Small intestine (tissue), 7 donors: ENCODE data around the gene CNTN5. TPM values are rescaled to one million over a fixed set of nuclear protein-coding genes. Genes with fewer than 3 reads are reported as not detected.

Experiments
- DNase-seq, 2 donors: peaks; one replicate each; pipeline versions ENCODE4 v3.0.0 to v3.0.0-alpha.2; 2013
- FAIRE-seq: peaks from 2 replicates; lab custom pipeline; 2012; peaks lifted over from hg19 to GRCh38; lab: Jason Lieb, UNC
- H3K27ac ChIP-seq, 3 donors: one replicate each; pipeline ENCODE4 v1.5.1; 2013; ENCODE audit warnings: low read length in 2 of 3, mild to moderate bottlenecking in 2 of 3, control low read depth in 1 of 3, inconsistent platforms in 1 of 3, low read depth in 1 of 3, moderate library complexity in 1 of 3
- H3K27me3 ChIP-seq, 3 donors: one replicate each; pipeline ENCODE4 v1.6.1; 2013; ENCODE audit warnings: low read length in 3 of 3, inconsistent platforms in 1 of 3; ENCODE audit not compliant: control insufficient read depth in 3 of 3, insufficient read depth in 3 of 3
- H3K36me3 ChIP-seq, 3 donors: one replicate each; pipeline ENCODE4 v1.6.1; 2013; ENCODE audit warnings: low read length in 3 of 3, inconsistent platforms in 1 of 3, low read depth in 1 of 3, mild to moderate bottlenecking in 1 of 3, moderate library complexity in 1 of 3; ENCODE audit not compliant: control insufficient read depth in 3 of 3, insufficient read depth in 2 of 3
- H3K4me1 ChIP-seq, 3 donors: one replicate each; pipeline ENCODE4 v1.6.1; 2013; ENCODE audit warnings: low read length in 2 of 3, inconsistent platforms in 1 of 3, low read depth in 1 of 3, mild to moderate bottlenecking in 1 of 3, moderate library complexity in 1 of 3; ENCODE audit not compliant: control insufficient read depth in 3 of 3, insufficient read depth in 2 of 3
- H3K4me3 ChIP-seq, 3 donors: one replicate each; pipeline ENCODE4 v1.5.1; 2013; ENCODE audit warnings: low read length in 3 of 3, control low read depth in 1 of 3, inconsistent platforms in 1 of 3, low read depth in 1 of 3, mild to moderate bottlenecking in 1 of 3, moderate library complexity in 1 of 3
- H3K9me3 ChIP-seq, 2 donors: one replicate each; pipeline ENCODE4 v1.6.1; 2013; ENCODE audit warnings: low read depth in 1 of 2, low read length in 1 of 2; ENCODE audit not compliant: control insufficient read depth in 2 of 2, insufficient read depth in 1 of 2
- WGBS, 3 donors: extraction: QIAGEN DNeasy Blood & Tissue Kit; methylation state at CpG; one replicate each; pipeline ENCODE4 v1.1.7; 2013; 5-methylcytosine and 5-hydroxymethylcytosine counted together
- polyA plus RNA-seq, 4 donors: library from polyadenylated mRNA; stranded (reverse) in 3 of 4; unstranded in 1 of 4; fragments of 200-250 nt in 3 of 4; fragments of 120-200 nt in 1 of 4; gene quantifications; one replicate each; pipeline versions ENCODE4 v1.2.1 to v1.2.3, GENCODE V29; 2013
- donor health status: healthy with polysubstance abuse.
- donor health status: control.
- donor health status: control.
- donor health status: Bipolar disorder and iron deficiency.
- donor health status: healthy.

The CNTN5 gene
- polyA plus RNA-seq, 4 donors = 0.04 to 0.09 TPM; not detected in 2

GRCh38 chr11:100182350-100182749, 1161.6 kb downstream of the CNTN5 start:
- no peak overlapping the region for H3K27ac ChIP-seq
- H3K36me3 ChIP-seq = no peaks in the 10 kb centered on the region
- H3K4me3 ChIP-seq = no peak overlapping the region
- no peaks in the 10 kb centered on the region for H3K9me3 ChIP-seq
- no peak for FAIRE-seq
- no peaks in the 10 kb centered on the region for H3K27me3 ChIP-seq
- DNase-seq = no peak
- H3K4me1 ChIP-seq = no peaks in the 10 kb centered on the region

DNA sequence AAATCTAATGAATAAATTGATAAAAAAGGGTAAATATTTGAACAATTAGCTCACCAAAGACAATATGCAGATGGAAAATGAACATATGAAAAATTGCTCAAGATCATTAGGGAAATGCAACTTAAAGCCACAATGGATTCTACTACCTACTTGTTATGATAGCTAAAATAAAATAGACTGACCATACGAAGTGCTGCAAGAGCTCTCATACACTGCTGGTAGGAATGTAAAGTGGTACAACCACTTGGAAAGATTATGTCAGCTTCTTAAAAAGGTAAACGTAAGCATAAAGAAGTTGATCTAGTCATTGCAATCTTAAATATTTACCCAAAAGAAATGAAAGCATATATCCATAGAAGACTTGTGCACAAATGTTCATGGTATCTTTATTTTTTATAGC, 1162.2 kb downstream of the CNTN5 start:
- no peak overlapping the region for H3K4me3 ChIP-seq
- H3K27me3 ChIP-seq = no peaks in the 10 kb centered on the region
- DNase-seq (no peak), FAIRE-seq (no peak)
- no peak overlapping the region for H3K27ac ChIP-seq
- no peaks in the 10 kb centered on the region for H3K9me3 ChIP-seq
- 55 to 58% (median 57%) methylated on average over 2 of the region's 2 CpGs for WGBS, 3 donors
- H3K4me1 ChIP-seq = no peaks in the 10 kb centered on the region
- H3K36me3 ChIP-seq = no peaks in the 10 kb centered on the region

DNA sequence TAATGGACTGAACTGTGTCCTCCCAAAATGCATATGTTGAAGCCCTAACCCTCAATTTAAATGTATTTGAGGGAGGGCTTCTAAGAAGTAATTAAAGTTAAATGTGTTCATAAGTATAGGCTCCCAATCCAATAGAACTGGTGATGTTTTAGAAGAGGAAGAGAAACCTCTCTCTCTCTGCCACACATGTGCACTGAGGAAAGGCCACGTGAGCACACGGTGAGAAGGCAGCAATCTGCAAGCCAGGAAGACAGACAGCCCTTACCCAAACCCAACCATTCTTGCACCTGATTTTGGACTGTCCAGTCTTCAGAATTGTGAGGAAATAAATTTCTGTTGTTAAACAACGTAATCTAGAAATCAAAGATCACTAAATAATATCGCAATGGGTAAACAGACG, 1164.8 kb downstream of the CNTN5 start:
- DNase-seq (no peak), FAIRE-seq (no peak)
- Histone ChIP-seq H3K27me3 (no peaks in the 10 kb centered on the region), H3K36me3 (no peaks in the 10 kb centered on the region), H3K4me3 (no peak overlapping the region), H3K4me1 (no peaks in the 10 kb centered on the region), H3K9me3 (no peaks in the 10 kb centered on the region), H3K27ac (no peak overlapping the region)
- WGBS, 3 donors = 73 to 83% (median 82%) methylated on average over 5 of the region's 5 CpGs

- no peak overlapping the region for H3K4me3 ChIP-seq
- no peak for FAIRE-seq
- H3K27me3 ChIP-seq = no peaks in the 10 kb centered on the region
- H3K36me3 ChIP-seq = no peaks in the 10 kb centered on the region
- H3K27ac ChIP-seq = no peak overlapping the region
- no peak for DNase-seq
- 79 to 85% (median 85%) methylated on average over 6 of the region's 6 CpGs for WGBS, 3 donors
- H3K4me1 ChIP-seq = no peaks in the 10 kb centered on the region
- no peaks in the 10 kb centered on the region for H3K9me3 ChIP-seq
Measured at GRCh38 chr11:100188137-100188783, 1167.5 kb downstream of the CNTN5 start.

DNA sequence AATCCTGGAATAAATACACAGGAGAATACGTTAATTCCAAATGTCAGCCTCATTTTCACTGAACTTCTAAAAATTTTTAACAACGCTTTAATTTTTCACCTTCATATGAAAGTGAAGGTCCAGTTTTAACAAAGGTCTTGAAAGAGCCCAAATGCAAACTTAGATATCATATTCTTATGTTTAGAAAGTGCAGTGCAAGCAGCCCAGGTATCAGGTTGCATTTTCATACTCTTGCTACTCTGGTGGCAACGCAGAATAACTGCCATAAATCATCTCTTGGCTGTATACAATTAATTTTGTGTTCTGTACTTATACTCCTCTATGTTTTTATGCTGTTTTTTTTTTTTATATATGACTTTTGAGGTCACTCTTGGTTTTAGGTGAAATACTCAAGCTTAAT, 1169.6 kb downstream of the CNTN5 start:
- WGBS, 3 donors = 48 to 58% (median 51%) methylated on average over 3 of the region's 3 CpGs
- DNase-seq = no peak
- no peak for FAIRE-seq
- H3K4me1 ChIP-seq = no peaks in the 10 kb centered on the region
- H3K4me3 ChIP-seq = no peak overlapping the region
- no peaks in the 10 kb centered on the region for H3K27me3 ChIP-seq
- H3K27ac ChIP-seq = no peak overlapping the region
- H3K9me3 ChIP-seq = no peaks in the 10 kb centered on the region
- no peaks in the 10 kb centered on the region for H3K36me3 ChIP-seq

DNA sequence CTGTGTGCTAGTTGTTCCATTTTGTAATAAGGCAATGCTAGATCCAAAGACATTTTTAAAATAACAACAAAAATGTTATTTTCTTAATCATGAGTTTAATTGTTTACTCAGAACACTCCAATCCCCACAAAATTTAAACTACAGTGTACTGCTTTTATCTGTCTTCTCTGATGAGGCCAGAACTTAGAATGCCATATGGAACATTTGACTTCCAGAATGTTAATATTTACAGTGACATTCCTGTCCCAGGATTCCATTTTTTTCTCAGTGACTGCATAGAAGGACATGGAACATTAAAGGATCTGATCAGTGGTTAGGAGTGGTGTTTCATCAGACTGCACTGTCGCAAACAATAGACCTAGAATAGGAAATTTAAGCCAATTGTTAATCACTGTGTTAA, 1171.4 kb downstream of the CNTN5 start:
- Histone ChIP-seq H3K9me3 (no peaks in the 10 kb centered on the region), H3K4me3 (no peak overlapping the region)
- no peak for FAIRE-seq

DNA sequence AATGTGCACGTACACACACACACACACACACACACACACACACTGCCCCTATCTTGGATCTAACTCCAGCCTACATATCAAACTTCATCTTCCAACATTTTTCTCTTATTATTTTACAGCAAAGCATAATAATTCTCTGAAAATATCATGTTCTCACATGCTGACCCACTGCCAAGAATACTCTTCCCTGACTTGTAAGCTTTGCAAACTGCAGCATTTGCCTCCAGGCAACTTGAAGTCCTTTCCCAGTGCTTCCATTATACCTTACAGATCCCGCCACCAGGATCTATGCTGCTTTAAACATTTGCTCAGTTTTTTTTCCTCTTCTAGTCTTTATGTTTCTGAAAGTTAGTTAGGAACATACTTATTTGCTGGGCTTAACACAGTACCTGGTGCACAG, 1183.0 kb downstream of the CNTN5 start:
- DNase-seq (no peak), FAIRE-seq (no peak)
- Histone ChIP-seq H3K4me3 (no peak overlapping the region), H3K9me3 (no peaks in the 10 kb centered on the region), H3K27me3 (no peaks in the 10 kb centered on the region), H3K36me3 (no peaks in the 10 kb centered on the region), H3K4me1 (no peaks in the 10 kb centered on the region), H3K27ac (no peak overlapping the region)
- 66 to 71% (median 71%) methylated on average over 2 of the region's 2 CpGs for WGBS, 3 donors

More for the DNA sequence above, 1171.4 kb downstream of the CNTN5 start:
- H3K27ac ChIP-seq = no peak overlapping the region
- H3K36me3 ChIP-seq = no peaks in the 10 kb centered on the region
- 2 to 46% (median 31%) methylated on average over 1 of the region's 1 CpG for WGBS, 3 donors
- H3K27me3 ChIP-seq = no peaks in the 10 kb centered on the region
- no peaks in the 10 kb centered on the region for H3K4me1 ChIP-seq
- no peak for DNase-seq

GRCh38 chr11:100205926-100206325, 1185.2 kb downstream of the CNTN5 start:
- Histone ChIP-seq H3K9me3 (no peaks in the 10 kb centered on the region), H3K4me1 (no peaks in the 10 kb centered on the region), H3K4me3 (no peak overlapping the region), H3K27ac (no peak overlapping the region), H3K27me3 (no peaks in the 10 kb centered on the region), H3K36me3 (no peaks in the 10 kb centered on the region)
- WGBS, 3 donors = 50 to 75% (median 59%) methylated on average over 2 of the region's 2 CpGs
- DNase-seq = no peak
- FAIRE-seq = no peak

- Histone ChIP-seq H3K4me1 (no peaks in the 10 kb centered on the region), H3K27ac (no peak overlapping the region), H3K27me3 (no peaks in the 10 kb centered on the region), H3K9me3 (no peaks in the 10 kb centered on the region), H3K4me3 (no peak overlapping the region), H3K36me3 (no peaks in the 10 kb centered on the region)
- no peak for FAIRE-seq
- WGBS, 3 donors = 90 to 96% (median 93%) methylated on average over 2 of the region's 2 CpGs
- no peak for DNase-seq
Measured at GRCh38 chr11:100208207-100208606, 1187.5 kb downstream of the CNTN5 start.
